ENCODE measurements around the gene PHKB.

DNA sequence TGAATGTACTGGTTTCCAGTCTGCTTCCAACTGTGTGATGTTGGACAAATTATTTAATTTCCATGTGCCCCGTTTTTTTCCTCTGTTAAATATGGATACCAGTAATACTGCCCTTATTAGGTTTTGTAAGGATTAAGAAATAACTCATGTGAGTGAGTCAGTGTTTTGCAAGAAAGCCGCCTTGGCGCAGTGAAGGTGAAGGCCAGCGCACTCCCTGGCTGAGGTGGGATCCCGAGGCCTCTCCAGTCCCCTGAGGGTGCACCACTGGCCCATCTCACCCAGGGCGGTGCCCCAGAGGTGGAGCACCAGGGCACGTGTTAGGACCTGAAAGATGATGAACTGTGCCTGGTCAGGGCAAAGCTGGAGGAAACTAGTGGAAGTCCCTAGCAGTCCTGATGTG is 43.5 kb downstream of the PHKB start:
- TF ChIP-seq EZH2 (IDR thresholded peaks at IDR 0.05; ENCODE audit: low read depth): no peak
- TF ChIP-seq, protein P1, sequence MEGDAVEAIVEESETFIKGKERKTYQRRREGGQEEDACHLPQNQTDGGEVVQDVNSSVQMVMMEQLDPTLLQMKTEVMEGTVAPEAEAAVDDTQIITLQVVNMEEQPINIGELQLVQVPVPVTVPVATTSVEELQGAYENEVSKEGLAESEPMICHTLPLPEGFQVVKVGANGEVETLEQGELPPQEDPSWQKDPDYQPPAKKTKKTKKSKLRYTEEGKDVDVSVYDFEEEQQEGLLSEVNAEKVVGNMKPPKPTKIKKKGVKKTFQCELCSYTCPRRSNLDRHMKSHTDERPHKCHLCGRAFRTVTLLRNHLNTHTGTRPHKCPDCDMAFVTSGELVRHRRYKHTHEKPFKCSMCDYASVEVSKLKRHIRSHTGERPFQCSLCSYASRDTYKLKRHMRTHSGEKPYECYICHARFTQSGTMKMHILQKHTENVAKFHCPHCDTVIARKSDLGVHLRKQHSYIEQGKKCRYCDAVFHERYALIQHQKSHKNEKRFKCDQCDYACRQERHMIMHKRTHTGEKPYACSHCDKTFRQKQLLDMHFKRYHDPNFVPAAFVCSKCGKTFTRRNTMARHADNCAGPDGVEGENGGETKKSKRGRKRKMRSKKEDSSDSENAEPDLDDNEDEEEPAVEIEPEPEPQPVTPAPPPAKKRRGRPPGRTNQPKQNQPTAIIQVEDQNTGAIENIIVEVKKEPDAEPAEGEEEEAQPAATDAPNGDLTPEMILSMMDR (conservative IDR thresholded peaks at IDR 0.05): no peak

All from PC-9 (cell line).